Measurements from ENCODE around the gene SUGCT.

GRCh38 chr7:40882071-40882658 lies 747.4 kb downstream of the SUGCT start:
- TF ChIP-seq YY1 (IDR thresholded peaks at IDR 0.05; ENCODE audit: low read depth) = no peak
- TF ChIP-seq CTCF (IDR thresholded peaks at IDR 0.05) = no peak
- TF ChIP-seq SIN3A (IDR thresholded peaks at IDR 0.05; ENCODE audit: borderline replicate concordance, low read depth, low read length) = no peak
- no peak for TF ChIP-seq ELF1 (IDR thresholded peaks at IDR 0.05)
- TF ChIP-seq, protein P1, sequence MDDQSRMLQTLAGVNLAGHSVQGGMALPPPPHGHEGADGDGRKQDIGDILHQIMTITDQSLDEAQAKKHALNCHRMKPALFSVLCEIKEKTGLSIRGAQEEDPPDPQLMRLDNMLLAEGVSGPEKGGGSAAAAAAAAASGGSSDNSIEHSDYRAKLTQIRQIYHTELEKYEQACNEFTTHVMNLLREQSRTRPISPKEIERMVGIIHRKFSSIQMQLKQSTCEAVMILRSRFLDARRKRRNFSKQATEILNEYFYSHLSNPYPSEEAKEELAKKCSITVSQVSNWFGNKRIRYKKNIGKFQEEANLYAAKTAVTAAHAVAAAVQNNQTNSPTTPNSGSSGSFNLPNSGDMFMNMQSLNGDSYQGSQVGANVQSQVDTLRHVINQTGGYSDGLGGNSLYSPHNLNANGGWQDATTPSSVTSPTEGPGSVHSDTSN (IDR thresholded peaks at IDR 0.05) = no peak
- TF ChIP-seq SMC3 (IDR thresholded peaks at IDR 0.05; ENCODE audit: low read depth, low read length) = no peak

Measured in SK-N-SH (cell line).